HG02938 (cell line): ENCODE measurements around the gene NFATC4.
"Not testable (repeated sequence)": the region's sequence is repeated elsewhere in the genome, so short reads cannot be mapped to it uniquely, and the experiment has no call there.

ENCODE experiments used
- ATAC-seq: cut with Tn5 transposase; IDR thresholded peaks from one replicate; pipeline ENCODE4 v1.9.1; 2021; ENCODE audit warnings: mild to moderate bottlenecking, moderate library complexity; ENCODE audit not compliant: unreplicated experiment

Gene NFATC4

DNA sequence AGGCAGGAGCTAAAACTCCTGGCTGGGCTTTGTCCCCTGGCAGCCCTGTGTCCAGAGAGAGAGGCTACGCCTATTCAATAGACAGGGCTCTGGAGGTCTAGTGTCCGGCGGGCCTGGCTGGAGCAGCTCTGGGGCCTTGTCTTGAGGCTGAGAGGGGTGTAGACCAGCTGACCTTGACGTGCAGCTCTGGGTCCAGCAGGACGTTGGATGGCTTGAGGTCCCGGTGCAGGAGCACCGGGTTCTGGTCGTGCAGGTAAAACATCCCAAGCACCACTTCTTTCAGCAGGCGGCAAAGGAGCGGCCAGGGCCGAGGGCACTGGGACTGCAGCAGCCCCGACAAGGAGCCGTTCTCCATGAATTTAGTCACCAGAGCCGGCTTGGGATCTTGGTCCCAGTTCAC lies 29.1 kb upstream of the NFATC4 start:
- ATAC-seq: no peak

DNA sequence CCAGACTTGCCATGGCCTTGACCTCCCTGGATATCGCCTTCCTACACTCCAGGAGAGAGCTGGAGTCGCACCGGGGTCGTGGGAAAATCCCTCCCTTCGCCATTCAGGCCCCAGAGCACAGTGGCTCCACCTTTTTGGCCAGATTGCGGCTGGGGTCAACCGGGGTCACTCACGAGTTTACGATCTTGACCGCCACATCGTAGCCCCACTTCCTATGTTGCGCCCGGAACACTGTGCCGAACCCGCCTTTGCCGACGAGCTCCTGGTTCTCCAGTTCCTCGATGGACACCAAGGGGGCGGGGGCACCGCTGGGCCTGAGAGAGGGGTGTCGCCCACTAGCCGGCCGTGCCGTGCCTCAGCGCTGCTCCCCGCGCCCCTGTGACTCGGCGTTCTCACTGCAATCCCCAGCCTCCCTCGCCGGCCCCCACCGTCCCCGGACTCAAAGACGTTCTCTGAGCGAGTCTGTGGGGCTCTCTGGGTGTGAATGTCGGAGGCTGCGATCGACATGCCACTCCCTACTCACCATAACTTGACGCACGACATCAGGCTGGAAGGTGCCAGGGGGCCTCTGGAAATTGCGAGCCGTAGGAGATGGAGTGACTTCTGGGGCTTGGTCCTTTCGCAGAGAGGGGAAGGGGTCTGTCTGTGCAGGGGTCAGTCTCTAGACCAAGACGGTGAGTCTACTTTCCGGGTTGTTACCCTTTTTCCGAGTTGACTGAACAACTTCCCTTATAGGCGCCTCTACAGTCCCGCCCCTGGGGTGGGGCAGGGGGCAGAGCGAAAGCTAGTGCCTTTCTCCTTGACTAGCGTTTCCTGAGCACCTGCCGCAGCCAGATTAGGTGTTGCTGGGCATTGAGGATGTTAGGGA lies 28.5 kb upstream of the NFATC4 start, which contains the start of gene RIPK3:
RIPK3 (minus strand) TSS at position 708 of the 868 bp plus-strand sequence; CDS start at position 543, 165 bp downstream.
- peak; percentile 65 for ATAC-seq

DNA sequence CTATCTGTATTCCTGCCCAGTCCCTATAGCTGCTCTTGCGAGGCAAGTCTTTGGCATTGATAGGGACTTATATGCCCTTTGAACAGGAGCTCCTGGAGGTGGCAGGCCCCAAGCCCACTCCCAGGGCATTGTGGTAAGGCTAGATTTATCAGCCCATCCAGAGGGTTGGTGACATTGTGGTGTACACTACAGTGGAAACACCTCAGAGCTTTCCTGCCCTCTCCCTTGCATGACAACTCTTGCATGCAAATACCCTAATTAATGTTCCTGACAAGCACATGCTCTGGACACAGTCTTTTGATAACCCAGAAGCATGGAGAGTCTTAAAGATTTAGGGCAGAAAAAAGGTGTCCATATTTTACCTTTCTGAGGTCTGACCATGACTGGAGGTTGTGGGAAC lies 27.4 kb upstream of the NFATC4 start:
- no peak for ATAC-seq

DNA sequence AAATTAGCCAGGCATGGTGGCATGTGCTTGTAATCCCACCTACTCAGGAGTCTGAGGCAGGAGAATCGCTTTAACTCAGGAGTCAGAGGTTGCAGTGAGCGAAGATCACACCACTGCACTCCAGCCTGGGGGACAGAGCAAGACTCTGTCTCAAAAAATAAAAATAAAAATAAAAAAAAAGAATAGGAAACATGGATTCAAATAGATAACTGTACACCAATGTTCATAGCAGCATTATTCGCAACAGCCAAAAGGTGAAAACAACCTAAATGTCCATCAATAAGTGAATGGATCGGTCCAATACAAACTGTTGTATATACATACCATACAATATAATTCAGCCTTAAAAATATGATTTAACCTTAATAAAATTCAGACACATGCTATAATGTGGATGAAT lies 25.1 kb upstream of the NFATC4 start:
- no peak for ATAC-seq

DNA sequence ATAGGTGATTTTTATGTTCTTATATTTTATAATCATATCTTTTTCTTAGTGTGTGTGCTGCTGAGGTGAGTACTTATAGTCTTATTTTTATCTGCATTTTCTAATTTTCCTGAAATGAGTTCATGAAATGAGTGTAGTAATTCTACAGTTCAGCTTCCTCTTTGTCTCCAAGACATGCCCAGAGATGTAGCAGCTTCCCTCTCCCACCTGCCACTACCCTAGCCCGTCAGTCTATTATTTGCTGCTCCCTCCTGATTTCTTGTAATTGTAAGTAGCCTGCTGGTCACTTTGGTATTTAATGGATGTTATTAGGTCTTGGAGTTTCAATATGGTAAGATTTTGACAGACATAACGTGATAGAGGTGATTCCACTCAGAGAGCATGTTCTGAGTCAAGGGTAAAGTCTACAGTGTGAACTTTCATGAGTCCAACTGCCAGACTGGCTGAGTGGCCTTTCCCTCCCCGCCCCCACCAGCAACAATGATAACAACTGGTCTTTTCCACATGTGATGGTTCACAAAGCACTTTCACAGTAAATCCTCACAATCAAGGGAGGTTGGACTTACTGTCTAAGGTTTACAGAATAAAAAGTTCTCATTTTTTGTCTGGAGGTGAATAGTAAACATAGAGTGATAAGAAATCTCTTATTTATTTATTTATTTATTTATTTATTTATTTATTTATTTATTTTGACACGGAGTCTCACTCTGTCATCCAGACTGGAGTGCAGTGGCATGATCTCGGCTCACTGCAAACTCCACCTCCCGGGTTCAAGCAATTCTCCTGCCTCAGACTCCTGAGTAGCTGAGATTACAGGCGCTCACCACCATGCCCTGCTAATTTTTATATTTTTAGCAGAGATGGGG lies 24.0 kb upstream of the NFATC4 start:
- no peak for ATAC-seq

DNA sequence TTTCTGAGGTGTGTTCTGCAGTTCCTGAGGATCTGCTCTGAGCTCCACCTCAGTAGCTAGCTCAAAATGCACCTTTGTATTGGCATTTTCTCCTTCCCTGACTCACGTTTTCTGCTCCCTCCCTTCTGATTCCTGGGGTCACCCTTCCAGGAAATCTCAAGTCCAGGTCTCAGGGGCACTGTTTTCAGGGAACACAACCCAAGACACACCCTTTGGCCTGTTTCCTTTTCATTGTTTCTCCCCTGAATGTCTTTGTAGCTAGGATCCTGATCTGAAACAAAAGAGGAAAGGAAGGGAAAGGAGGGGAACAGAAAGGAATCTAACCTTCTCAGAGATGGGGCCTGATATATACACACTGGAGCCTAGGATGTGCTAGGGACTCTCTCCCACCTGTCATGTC lies 20.9 kb upstream of the NFATC4 start:
- ATAC-seq: no peak

DNA sequence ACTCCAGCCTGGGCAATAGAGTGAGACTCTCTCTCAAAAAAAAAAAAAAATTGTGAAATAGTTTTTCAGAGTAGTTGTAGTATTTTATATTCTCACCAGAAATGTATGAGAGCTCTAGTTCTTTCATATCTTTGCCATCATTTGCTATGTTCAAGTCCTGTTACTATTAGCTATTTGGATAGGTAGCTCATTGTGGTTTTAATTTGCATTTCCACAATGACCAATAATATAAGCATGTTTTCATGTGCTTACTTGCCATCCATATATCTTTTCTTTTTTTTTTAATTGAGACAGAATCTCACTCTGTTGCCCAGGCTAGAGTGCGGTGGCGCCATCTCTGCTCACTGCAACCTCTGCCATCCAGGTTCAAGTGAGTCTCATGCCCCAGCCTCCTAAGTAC lies 19.8 kb upstream of the NFATC4 start:
- no peak for ATAC-seq

DNA sequence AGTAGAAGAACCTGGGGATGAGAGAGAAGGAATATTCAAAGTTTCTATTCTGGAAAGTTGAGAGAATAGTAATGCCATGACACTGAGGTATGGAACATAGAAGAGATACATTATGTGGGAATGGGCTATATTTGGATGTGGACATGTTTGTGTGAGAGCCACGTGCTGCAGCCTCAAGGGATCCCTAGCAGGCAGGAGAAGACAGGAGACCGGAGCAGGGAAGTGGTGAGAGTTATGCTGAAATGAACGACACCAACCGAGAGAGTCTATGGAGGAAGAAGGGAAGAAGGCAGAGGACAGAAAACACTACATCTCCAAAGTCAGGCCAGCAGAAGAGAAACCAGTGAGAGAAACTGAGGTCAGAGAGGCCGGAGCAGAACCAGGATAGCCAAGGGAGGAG lies 18.2 kb upstream of the NFATC4 start:
- no peak for ATAC-seq

DNA sequence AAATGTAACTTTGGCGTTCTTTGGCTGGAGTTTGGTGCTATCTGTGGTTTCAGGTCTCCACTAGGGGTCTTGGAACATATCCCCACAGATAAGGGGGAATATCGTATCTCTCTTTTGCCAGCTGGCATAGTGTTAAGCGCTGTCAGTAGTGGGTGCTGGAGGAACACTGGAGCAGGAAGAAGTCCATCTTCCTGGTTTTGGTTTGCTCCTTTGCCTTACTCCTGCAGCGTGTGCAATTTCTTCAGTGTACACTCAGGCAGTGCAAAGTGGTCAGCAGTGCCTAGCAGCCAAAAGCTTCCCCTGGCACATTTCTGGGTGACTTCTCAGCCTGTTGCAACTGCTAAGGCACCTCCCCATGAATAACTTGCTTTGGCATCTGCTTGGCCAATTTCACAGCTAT lies 16.5 kb upstream of the NFATC4 start:
- no peak for ATAC-seq

DNA sequence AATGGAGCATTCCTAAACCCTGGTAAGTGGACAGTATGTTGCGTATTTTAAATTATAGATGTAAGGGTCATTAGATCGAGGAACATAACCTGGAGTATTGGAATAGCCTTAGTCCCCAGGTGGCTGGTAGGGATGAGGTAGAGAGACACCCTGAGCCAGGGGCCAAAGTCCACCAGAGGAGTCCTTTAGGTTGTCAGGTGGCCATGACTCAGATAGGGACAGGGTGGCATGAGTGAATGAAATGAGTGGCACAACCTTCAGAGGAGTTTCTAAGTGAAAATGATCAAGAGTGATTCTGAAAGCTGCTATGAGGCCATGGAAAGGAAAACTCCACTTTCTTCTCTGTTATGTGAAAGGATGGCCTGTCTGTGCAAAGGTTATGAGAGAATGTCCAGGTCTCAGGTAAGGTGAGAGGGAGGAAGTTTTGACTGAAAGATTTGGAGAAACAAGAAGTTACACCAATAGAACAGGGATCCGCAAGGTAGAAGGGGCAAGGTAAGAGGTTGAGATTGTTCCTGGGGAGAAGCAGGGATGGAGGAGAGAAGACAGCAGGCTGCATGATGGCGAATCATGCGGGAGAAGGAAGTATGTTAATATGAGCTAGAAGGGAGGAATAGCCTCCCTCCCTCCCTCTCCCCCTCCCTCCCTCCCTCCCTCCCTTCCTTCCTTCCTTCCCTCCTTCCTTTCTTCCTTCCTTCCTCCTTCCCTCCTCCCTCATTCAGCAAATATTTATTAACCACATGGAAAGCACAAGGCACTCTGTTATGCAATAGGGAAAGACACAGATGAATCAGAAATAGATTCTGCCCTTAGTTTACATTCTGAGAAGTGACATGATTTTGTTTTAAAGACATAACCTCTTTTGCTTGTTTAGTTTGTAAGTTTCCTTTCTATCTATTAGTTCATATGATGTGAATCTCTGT lies 14.2 kb upstream of the NFATC4 start:
- no peak for ATAC-seq

DNA sequence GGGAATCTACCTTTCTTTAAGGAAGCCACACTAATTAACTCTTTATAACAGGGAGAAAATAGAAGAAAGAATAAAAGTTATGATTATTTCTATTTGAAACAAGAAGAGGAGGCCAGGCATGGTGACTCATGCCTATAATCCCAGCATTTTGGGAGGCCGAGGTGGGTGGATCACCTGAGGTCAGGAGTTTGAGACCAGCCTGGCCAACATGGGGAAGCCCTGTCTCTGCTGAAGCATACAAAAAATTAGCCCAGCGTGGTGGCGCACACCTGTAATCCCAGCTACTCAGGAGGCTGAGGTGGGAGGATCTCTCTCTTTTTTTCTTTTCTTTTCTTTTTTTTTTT lies 13.5 kb upstream of the NFATC4 start:
- not testable (repeated sequence) for ATAC-seq

DNA sequence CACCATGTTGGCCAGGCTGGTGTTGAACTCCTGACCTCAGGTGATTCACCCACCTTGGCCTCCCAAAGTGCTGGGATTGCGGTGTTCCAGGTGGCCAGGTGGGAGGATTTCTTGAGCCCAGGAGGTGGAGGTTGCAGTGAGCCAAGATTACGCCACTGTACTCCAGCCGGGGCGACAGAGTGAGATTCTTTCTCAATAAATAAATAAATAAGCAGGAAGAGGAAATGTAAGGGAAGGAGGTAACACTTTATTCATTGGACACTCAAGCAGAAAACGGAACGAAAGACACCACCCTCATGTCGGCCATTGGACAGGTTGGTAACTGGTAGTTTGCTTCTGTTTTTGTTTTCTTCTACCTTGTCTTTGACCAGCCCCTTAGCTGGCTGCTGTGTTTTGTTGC lies 13.0 kb upstream of the NFATC4 start:
- no peak for ATAC-seq

DNA sequence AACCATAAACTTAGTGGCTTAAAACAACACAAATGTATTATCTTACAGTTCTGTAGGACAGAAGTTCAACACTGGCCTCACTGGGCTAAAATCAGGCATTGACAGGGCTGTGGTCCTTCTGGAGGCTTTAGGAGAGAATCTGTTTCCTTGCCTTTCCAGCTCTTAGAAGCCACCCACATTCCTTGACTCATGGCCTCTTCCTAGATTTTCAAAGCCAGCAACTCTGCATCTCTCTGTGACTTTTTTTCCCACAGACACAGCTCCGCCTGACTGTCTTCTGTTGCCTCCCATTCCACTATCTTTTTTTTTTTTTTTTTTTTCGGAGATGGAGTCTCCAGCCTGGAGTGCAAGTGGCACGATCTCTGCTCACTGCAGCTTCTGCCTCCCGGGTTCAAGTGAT lies 11.8 kb upstream of the NFATC4 start:
- no peak for ATAC-seq

DNA sequence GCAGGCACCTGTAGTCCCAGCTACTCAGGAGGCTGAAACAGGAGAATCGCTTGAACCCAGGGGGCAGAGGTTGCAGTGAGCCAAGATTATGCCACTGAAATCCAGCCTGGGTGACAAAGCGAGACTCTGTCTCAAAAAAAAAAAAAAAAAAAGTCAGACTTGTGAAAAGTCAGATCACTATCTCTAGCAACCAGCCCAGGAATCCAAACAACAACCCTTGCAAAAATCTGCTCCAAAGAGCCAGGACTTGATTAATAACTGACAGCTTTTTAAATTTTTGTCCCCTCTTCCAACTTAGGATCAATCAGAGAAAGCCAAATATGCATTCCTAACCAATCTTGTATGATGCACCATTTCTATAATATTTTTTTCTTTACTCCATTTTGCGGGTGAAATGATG lies 7.7 kb upstream of the NFATC4 start:
- ATAC-seq: no peak

DNA sequence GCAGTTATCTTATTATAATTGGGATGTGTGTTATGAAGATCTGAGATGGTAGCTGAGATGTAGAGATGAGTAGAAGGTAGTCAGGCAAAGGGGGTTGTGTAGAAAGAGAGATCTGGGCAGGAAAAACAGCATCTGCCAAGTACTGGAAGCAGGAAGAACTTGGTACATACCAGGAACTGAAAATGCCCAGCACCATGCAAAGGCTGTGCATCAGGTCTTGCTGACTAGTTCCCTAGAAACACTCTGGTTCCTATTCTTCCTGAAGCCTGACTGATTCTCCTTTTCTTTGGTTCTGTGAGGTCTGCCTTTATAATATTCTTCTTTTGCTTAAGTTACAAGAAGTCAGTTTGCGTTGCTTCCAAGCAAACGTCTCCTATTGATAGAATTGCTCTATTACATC lies 6.7 kb upstream of the NFATC4 start:
- ATAC-seq: no peak

DNA sequence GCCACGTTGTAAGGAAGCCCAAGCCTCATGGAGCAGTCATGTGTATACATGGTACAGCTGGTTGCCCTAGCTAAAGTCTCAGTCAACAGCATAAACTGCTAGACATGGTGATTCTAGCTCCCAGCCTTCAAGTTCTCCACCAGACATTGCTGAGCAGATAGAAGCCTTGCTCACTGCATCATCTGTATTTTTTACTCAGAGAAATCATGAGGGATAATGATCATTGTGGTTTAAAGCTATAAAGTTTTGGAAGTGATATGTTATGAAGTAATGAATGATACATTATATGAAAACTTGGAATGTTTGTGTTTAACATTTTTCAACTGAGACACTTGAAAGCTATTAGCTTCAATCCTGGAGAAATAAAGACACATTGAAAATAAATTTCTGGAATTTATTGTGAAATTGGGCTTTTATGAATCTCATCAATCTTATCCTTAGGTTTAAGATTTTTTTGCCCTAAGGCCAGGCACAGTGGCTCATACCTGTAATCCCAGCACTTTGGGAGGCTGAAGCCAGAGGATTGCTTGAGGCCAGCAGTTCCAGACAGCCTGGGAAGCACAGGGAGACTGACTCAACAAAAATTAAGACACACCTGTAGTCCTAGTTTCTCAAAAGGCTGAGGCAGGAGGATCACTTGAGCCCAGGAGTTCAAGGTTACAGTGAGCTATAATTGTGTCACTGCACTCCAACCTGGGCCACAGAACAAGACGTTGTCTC lies 5.6 kb upstream of the NFATC4 start:
- no peak for ATAC-seq

DNA sequence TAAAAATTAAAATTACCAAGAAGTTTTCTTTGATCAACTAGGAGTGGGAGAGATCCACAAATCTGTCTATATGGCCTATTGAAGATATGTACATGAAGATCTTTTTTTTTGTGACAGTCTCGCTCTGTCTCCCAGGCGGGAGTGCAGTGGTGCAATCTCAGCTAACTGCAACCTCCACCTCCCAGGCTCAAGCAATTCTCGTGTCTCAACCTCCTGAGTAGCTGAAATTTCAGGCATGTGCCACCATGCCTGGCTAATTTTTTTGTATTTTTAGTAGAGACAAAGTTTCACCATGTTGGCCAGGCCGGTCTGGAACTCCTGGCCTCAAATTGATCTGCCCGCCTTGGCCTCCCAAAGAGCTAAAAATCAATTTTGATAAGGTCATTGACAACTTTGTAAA lies 4.6 kb upstream of the NFATC4 start:
- ATAC-seq: no peak

DNA sequence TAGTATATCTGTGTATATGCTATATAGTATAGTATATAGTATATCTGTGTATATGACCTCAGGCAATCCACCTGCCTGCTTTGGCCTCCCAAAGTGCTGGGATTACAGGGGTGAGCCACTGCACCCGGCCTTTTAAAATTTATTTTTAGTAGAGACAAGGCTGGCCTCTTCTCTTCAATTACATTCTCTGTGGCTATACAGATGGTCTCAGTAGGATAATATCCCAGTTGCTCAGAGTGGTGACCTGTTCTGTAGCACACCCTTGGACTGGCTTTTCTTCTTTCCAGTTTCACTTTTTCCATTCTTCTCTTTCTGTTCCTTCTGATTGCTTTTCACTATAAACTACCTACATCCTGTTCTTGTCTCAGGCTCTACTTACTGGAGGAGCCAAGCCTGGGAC lies 3.1 kb upstream of the NFATC4 start:
- no peak for ATAC-seq

DNA sequence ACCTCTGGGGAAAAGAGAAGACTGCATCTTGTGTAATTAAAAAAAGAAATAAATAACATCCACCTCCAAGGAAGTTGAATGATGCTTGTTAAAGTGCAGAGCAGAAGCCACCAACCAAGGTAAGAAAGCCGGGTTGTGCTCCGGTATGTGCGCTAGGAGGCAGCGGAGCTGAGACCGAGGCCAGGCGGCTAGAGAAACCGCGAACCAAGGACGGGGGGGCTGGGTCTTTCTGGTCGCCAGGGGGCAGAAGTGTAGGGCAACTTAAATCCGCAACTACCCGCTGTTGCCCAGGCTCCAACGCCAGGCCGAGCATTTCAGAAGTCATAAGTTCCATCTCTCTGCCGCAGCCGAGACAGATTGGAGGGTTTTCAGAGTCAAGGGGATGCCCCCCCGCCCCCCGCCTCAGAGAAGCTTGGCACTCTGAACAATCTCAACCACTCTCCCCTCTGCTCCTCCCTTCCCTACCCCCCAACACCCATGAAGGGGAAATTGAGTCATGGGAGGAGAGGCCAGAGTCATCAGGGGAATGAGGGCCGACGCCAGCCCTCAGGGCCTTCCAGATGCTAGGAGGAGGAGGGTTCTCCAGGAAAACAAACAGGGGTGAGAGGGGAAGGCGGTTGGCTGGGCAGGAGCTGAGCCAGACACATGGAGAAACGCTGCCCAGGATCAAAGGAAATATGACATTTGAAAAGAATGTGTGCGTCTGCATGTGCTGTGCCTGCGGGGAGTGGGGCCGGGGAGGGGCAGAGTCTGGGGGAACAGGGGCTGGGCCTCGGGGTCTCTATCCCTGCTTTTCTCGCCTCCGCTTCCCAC lies 2.2 kb upstream of the NFATC4 start:
- no peak for ATAC-seq

DNA sequence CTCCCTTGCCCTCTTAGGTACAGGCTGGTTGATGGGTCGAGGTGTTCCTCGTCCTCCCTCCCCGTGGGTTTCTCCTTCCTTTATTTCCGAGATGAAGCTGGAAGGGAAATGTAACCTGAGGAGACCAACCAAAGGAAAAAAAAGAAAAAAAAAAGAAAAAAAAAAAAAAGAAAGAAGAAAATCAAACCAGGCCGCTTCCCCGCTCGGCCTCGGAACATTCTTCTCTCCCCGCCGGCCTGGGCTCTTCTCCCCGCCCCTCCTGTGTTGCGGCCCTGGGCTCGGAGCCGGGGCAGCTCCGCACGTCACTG lies 1.6 kb upstream of the NFATC4 start:
- no peak for ATAC-seq
